ENCODE measurements around the gene FAM219A.

FAM219A gene

DNA sequence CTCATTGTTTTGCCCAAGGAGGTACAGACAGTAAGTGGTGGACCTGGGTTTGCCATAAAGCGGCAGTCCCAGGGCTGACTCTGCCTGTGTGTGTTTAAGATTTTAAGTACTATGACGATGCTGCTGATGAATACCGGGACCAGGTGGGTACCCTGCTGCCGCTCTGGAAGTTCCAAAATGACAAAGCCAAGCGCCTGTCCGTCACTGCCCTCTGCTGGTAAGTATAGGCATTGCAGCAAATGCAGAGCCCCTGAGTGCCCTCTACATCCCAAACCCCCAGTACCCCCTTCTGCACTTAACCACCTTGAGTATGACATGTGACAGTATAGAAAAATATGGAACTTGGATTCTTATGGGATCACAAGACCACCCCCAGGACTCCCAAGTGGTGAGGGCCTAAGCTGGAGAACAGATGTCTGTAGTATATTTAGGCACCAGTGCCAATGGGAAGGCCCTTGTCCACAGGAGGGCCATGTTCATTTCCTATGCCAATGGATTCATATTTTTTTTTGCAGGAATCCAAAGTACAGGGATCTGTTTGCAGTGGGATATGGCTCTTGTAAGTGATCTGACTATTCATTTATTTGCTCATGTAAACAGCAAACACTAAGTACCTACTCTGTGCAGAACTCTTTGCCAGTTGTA lies 42.4 kb upstream of the FAM219A start:
- Histone ChIP-seq H3K9ac (ENCODE audit: low read length) (no peak overlapping the region), H3K4me1 (ENCODE audit: control insufficient read depth, insufficient read depth, low read length) (peaks cover 15% of the 10 kb centered on the region), H3K4me3 (ENCODE audit: low read length) (no peak overlapping the region), H3K9me3 (ENCODE audit: control insufficient read depth, low read length) (no peaks in the 10 kb centered on the region), H3K27me3 (replicated peaks; ENCODE audit: control insufficient read depth, insufficient read depth, low read length) (peaks cover 20% of the 10 kb centered on the region), H3K36me3 (ENCODE audit: control insufficient read depth, insufficient read depth, low read length, severe bottlenecking) (no peaks in the 10 kb centered on the region)
- peak; percentile 78 for DNase-seq (ENCODE audit: low read depth)

DNA sequence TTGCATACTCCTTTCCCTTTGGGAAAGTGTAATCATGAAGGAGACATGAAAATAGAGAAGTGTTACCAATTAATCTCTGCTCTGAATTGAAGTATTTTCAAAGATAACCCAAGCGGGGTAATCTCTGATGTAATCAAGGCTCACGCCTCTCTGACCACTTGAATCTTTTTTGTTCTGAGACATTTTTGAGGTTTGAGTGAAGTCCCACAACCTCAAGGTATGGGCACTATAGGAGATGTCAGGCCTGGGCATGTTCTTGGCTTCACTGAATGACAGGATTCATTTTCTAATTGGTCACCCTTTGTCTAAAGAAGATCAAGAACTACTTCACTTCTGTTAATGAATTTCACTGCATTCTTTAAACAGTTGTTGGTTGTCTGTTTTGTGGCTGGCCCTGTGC lies 40.7 kb upstream of the FAM219A start:
- peaks cover 31% of the 10 kb centered on the region for H3K27me3 ChIP-seq (replicated peaks; ENCODE audit: control insufficient read depth, insufficient read depth, low read length)
- no peak overlapping the region for H3K4me3 ChIP-seq (ENCODE audit: low read length)
- no peaks in the 10 kb centered on the region for H3K36me3 ChIP-seq (ENCODE audit: control insufficient read depth, insufficient read depth, low read length, severe bottlenecking)
- no peaks in the 10 kb centered on the region for H3K9me3 ChIP-seq (ENCODE audit: control insufficient read depth, low read length)
- DNase-seq (ENCODE audit: low read depth) = no peak
- peaks cover 15% of the 10 kb centered on the region for H3K4me1 ChIP-seq (ENCODE audit: control insufficient read depth, insufficient read depth, low read length)
- H3K9ac ChIP-seq (ENCODE audit: low read length) = no peak overlapping the region

DNA sequence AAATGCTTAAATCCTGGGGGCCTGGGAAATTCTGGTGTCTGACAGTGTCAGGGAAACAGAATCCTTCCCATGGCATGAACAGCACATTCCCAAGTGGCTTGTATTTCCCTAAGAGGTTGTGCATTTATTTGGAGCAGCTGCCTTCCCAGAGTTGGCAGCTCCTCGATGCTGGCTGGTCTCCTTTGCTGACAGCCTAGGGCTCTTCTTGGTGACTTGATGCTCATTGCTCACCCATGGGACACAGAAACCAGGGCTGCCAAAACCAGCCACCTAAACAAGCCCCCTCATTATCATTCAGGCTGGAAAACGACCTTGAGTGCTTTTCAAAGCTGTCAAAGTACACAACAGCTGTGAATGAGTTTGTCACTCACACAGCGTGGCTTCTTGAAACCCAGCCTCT lies 40.2 kb upstream of the FAM219A start:
- no peaks in the 10 kb centered on the region for H3K36me3 ChIP-seq (ENCODE audit: control insufficient read depth, insufficient read depth, low read length, severe bottlenecking)
- no peak for DNase-seq (ENCODE audit: low read depth)

DNA sequence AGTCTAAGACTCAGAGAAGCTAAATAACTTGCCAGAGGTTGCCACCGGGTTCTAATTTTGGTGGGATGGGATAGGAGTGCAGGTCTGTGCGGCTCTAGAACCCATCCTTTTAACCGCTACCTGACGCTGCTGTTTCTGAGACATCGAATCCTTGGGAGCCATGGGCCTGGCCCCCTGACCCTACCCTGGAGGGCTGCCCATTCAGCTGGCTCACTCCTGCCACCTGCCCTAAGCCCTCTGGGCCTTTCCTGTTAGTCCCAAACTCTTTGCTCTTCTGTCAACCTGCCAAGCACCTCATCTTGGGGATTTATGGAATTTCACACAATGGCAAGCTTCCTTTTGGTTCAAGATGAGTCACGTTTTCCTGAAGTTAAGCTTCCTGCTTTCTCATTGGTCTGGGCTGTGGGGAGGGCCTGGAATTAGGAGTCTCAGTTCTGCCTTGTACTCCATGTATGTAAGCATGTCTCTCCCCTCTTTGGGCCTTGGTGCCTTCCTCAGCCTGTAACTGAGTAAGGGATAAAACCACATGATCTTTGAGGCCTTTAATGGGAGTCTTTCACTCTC lies 37.9 kb upstream of the FAM219A start:
- H3K9me3 ChIP-seq (ENCODE audit: control insufficient read depth, low read length) = no peaks in the 10 kb centered on the region
- no peak for DNase-seq (ENCODE audit: low read depth)
- H3K4me3 ChIP-seq (ENCODE audit: low read length) = no peak overlapping the region
- peaks cover 48% of the 10 kb centered on the region for H3K27me3 ChIP-seq (replicated peaks; ENCODE audit: control insufficient read depth, insufficient read depth, low read length)
- no peaks in the 10 kb centered on the region for H3K36me3 ChIP-seq (ENCODE audit: control insufficient read depth, insufficient read depth, low read length, severe bottlenecking)
- peaks cover 2% of the 10 kb centered on the region for H3K4me1 ChIP-seq (ENCODE audit: control insufficient read depth, insufficient read depth, low read length)
- no peak overlapping the region for H3K9ac ChIP-seq (ENCODE audit: low read length)

More for the DNA sequence above, 40.2 kb upstream of the FAM219A start:
- no peaks in the 10 kb centered on the region for H3K9me3 ChIP-seq (ENCODE audit: control insufficient read depth, low read length)
- H3K4me3 ChIP-seq (ENCODE audit: low read length) = no peak overlapping the region
- H3K9ac ChIP-seq (ENCODE audit: low read length) = no peak overlapping the region
- peaks cover 31% of the 10 kb centered on the region for H3K27me3 ChIP-seq (replicated peaks; ENCODE audit: control insufficient read depth, insufficient read depth, low read length)
- H3K4me1 ChIP-seq (ENCODE audit: control insufficient read depth, insufficient read depth, low read length) = peaks cover 15% of the 10 kb centered on the region

GRCh38 chr9:34493972-34494535 lies 35.7 kb upstream of the FAM219A start:
- H3K9me3 ChIP-seq (ENCODE audit: control insufficient read depth, low read length) = no peaks in the 10 kb centered on the region
- H3K4me3 ChIP-seq (ENCODE audit: low read length) = no peak overlapping the region

DNA sequence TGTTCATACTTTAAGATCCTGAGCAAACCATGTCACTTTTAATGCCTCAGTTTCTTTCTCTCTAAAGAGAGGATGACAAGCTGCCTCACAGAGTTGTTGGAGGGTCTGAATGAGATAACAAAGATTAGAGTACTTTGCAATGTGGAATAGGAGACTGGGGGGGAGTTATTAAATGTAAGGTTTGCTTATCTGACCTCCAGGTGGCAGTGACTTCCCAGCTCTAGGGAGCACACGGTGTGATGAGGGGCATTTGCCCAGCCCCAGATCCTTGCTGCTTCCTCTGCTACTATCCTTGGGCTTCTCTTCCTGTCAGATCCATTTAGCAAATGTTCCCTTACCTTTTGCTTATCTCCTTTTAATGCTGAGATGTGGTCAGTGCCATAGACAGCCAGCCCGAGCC lies 33.7 kb upstream of the FAM219A start:
- H3K4me3 ChIP-seq (ENCODE audit: low read length) = no peak overlapping the region
- no peaks in the 10 kb centered on the region for H3K4me1 ChIP-seq (ENCODE audit: control insufficient read depth, insufficient read depth, low read length)
- H3K36me3 ChIP-seq (ENCODE audit: control insufficient read depth, insufficient read depth, low read length, severe bottlenecking) = no peaks in the 10 kb centered on the region
- DNase-seq (ENCODE audit: low read depth) = no peak
- H3K9ac ChIP-seq (ENCODE audit: low read length) = no peak overlapping the region
- H3K9me3 ChIP-seq (ENCODE audit: control insufficient read depth, low read length) = no peaks in the 10 kb centered on the region
- H3K27me3 ChIP-seq (replicated peaks; ENCODE audit: control insufficient read depth, insufficient read depth, low read length) = peaks cover 62% of the 10 kb centered on the region

More at GRCh38 chr9:34493972-34494535, 35.7 kb upstream of the FAM219A start:
- H3K36me3 ChIP-seq (ENCODE audit: control insufficient read depth, insufficient read depth, low read length, severe bottlenecking) = no peaks in the 10 kb centered on the region
- DNase-seq (ENCODE audit: low read depth) = peak; percentile 64
- no peak overlapping the region for H3K9ac ChIP-seq (ENCODE audit: low read length)
- H3K4me1 ChIP-seq (ENCODE audit: control insufficient read depth, insufficient read depth, low read length) = no peaks in the 10 kb centered on the region
- peaks cover 57% of the 10 kb centered on the region for H3K27me3 ChIP-seq (replicated peaks; ENCODE audit: control insufficient read depth, insufficient read depth, low read length)

DNA sequence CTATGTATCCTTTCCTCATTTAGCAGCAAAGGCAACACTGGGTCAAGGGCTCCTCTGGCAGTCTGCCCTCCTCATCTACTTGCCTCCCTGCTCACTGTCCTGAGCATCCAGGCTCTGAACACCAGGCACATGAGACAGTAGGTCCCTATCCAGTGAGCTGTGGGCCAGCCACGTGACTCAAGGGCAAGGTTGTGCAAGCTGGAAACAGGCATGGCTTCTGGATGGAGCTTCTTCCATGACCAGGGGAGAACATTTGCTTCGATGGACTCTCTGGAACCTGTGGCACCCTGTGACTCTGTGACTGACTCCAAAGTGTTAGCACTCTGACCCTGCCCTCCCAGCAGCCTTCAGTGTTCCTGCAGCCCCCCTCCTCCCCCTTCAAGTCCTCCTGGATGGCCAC lies 33.2 kb upstream of the FAM219A start:
- H3K9ac ChIP-seq (ENCODE audit: low read length) = no peak overlapping the region
- no peak overlapping the region for H3K4me3 ChIP-seq (ENCODE audit: low read length)
- no peaks in the 10 kb centered on the region for H3K4me1 ChIP-seq (ENCODE audit: control insufficient read depth, insufficient read depth, low read length)
- no peaks in the 10 kb centered on the region for H3K9me3 ChIP-seq (ENCODE audit: control insufficient read depth, low read length)
- no peak for DNase-seq (ENCODE audit: low read depth)
- H3K27me3 ChIP-seq (replicated peaks; ENCODE audit: control insufficient read depth, insufficient read depth, low read length) = peaks cover 62% of the 10 kb centered on the region
- H3K36me3 ChIP-seq (ENCODE audit: control insufficient read depth, insufficient read depth, low read length, severe bottlenecking) = no peaks in the 10 kb centered on the region

DNA sequence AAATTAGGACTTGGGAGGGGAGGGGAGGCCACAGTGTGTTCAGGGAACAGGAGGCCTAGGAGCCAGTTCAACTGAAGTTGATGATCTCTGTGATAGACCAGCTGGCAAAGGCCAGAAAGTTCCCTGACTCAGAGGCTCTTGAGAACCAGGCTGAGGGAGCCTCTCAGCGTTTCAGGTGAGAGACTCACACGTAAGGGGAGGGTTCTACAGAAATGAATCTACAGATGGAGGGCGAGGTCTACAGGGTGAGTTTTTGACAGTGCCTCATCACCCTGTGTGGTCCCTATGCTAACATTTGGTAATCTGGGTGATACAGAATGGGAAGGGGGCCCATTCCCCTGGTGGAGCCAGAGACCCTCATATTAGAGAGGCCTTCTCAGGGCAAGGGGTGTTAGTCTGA lies 32.4 kb upstream of the FAM219A start:
- Histone ChIP-seq H3K4me1 (ENCODE audit: control insufficient read depth, insufficient read depth, low read length) (no peaks in the 10 kb centered on the region), H3K36me3 (ENCODE audit: control insufficient read depth, insufficient read depth, low read length, severe bottlenecking) (no peaks in the 10 kb centered on the region), H3K9ac (ENCODE audit: low read length) (no peak overlapping the region), H3K4me3 (ENCODE audit: low read length) (no peak overlapping the region), H3K27me3 (replicated peaks; ENCODE audit: control insufficient read depth, insufficient read depth, low read length) (peaks cover 62% of the 10 kb centered on the region), H3K9me3 (ENCODE audit: control insufficient read depth, low read length) (no peaks in the 10 kb centered on the region)
- no peak for DNase-seq (ENCODE audit: low read depth)

- Histone ChIP-seq H3K27me3 (replicated peaks; ENCODE audit: control insufficient read depth, insufficient read depth, low read length) (peaks cover 59% of the 10 kb centered on the region), H3K36me3 (ENCODE audit: control insufficient read depth, insufficient read depth, low read length, severe bottlenecking) (no peaks in the 10 kb centered on the region), H3K9me3 (ENCODE audit: control insufficient read depth, low read length) (no peaks in the 10 kb centered on the region)
These were observed 32.0 kb upstream of the FAM219A start for GRCh38 chr9:34490360-34490759.

GRCh38 chr9:34486572-34486971 lies 28.2 kb upstream of the FAM219A start:
- H3K4me3 ChIP-seq (ENCODE audit: low read length) = no peak overlapping the region
- H3K36me3 ChIP-seq (ENCODE audit: control insufficient read depth, insufficient read depth, low read length, severe bottlenecking) = no peaks in the 10 kb centered on the region
- H3K9me3 ChIP-seq (ENCODE audit: control insufficient read depth, low read length) = no peaks in the 10 kb centered on the region
- no peak for DNase-seq (ENCODE audit: low read depth)
- H3K9ac ChIP-seq (ENCODE audit: low read length) = no peak overlapping the region
- no peaks in the 10 kb centered on the region for H3K4me1 ChIP-seq (ENCODE audit: control insufficient read depth, insufficient read depth, low read length)
- H3K27me3 ChIP-seq (replicated peaks; ENCODE audit: control insufficient read depth, insufficient read depth, low read length) = peaks cover 41% of the 10 kb centered on the region

More at GRCh38 chr9:34490360-34490759, 32.0 kb upstream of the FAM219A start:
- Histone ChIP-seq H3K9ac (ENCODE audit: low read length) (no peak overlapping the region), H3K4me1 (ENCODE audit: control insufficient read depth, insufficient read depth, low read length) (no peaks in the 10 kb centered on the region), H3K4me3 (ENCODE audit: low read length) (no peak overlapping the region)
- no peak for DNase-seq (ENCODE audit: low read depth)

- H3K4me3 ChIP-seq (ENCODE audit: low read length) = no peak overlapping the region
- peaks cover 33% of the 10 kb centered on the region for H3K27me3 ChIP-seq (replicated peaks; ENCODE audit: control insufficient read depth, insufficient read depth, low read length)
- DNase-seq (ENCODE audit: low read depth) = no peak
- H3K36me3 ChIP-seq (ENCODE audit: control insufficient read depth, insufficient read depth, low read length, severe bottlenecking) = no peaks in the 10 kb centered on the region
- H3K4me1 ChIP-seq (ENCODE audit: control insufficient read depth, insufficient read depth, low read length) = no peaks in the 10 kb centered on the region
- no peaks in the 10 kb centered on the region for H3K9me3 ChIP-seq (ENCODE audit: control insufficient read depth, low read length)
- H3K9ac ChIP-seq (ENCODE audit: low read length) = no peak overlapping the region
These were observed 27.5 kb upstream of the FAM219A start for GRCh38 chr9:34485822-34486221.

Measured in adipocyte (in vitro differentiated cells).